NCI-H82 treated with DMSO at 0.1 percent for 48 hours (cell line): ENCODE results near the gene SHISAL2A.

Experiments
- DNase-seq: peaks from one replicate; lab custom pipeline; 2025; ENCODE audit not compliant: unreplicated experiment; lab: John Stamatoyannopoulos, UW

The SHISAL2A gene

GRCh38 chr1:52615489-52616042 is 17.4 kb upstream of the SHISAL2A start:
- DNase-seq, result no peak

DNA sequence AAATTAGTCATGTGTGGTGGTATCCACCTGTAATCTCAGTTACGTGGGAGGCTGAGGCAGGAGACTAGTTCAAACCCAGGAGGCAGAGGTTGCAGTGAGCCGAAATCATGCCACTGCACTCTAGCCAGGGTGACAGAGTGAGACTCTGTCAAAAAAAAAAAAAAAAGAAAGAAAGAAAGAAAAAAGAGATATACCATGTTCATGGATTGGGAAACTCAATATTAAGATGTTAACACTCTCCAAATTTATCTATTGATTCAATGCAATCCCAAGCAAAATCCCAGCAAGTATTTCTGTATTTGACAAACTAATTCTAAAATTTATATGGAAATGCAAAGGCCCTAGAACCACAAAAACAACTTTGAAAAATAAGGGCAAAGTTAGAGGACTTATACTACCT is 11.0 kb upstream of the SHISAL2A start:
- no peak for DNase-seq

DNA sequence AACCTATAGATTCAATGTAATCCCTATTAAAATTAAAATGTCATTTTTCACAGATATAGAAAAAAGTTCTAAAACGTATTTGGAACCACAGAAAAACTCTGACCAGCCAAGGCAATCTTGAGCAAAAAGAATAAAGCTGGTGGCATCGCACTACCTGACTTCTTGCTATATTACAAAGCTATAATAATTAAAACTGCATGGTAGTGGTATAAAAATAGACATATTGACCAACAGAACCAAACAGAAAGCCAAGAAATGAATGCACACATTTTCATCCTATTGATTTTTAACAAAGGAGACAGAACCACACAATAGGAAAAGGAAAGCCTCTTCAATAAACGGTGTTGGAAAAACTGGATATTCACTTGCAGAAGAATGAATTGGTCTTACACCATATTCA is 9.2 kb upstream of the SHISAL2A start:
- DNase-seq, result no peak

- no peak for DNase-seq
Observed at GRCh38 chr1:52627028-52627427, 5.9 kb upstream of the SHISAL2A start.

DNA sequence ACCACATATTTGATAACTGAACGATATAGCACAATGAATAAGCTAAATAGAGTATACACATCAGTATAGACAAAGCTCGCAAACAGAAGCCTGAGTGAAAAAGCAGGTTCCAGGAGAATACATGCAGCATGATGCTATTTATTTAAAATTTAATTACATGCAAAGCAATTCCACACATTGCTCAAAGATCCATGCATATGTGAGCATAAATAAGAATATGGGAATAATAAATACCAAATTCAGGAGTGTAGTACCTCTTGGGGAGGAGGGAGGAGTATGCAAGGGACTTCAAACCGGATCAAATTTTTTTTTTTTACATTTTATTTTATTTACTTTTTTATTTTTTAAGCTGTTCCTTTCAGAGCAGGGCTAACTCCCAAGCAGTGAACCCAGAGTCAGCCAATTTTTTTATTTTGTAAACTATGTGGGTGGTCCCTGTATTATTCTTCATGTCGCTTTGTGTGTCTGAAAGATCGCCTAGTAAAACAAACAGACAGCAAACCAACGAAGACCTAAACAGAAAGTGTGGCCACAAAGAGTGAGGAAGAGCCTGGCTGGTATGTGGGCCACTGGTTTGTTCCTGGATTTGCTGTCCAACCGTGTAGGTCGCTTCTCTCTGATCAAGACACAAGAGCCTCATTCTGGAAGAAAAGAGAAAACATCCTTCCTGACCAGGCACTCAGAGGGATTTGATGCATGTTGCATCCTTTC is 4.2 kb upstream of the SHISAL2A start:
- no peak for DNase-seq

DNA sequence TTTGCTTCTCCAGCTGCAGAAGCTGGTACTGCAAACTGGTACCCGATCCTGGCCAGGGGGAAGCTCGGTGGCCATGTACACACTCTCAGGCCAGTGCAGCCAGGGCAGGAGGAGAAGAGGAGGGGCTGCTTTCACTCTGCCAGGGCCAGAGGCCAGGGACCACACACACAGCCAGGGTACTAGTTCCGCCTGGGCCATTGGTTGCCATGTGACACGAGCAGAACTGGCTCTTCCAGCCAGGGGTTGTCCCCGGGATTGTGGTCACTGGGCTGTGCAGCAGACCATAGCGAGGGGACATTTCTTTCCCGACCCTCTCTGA is 3.7 kb upstream of the SHISAL2A start:
- DNase-seq, result no peak

GRCh38 chr1:52629667-52630066 is 3.3 kb upstream of the SHISAL2A start:
- no peak for DNase-seq

DNA sequence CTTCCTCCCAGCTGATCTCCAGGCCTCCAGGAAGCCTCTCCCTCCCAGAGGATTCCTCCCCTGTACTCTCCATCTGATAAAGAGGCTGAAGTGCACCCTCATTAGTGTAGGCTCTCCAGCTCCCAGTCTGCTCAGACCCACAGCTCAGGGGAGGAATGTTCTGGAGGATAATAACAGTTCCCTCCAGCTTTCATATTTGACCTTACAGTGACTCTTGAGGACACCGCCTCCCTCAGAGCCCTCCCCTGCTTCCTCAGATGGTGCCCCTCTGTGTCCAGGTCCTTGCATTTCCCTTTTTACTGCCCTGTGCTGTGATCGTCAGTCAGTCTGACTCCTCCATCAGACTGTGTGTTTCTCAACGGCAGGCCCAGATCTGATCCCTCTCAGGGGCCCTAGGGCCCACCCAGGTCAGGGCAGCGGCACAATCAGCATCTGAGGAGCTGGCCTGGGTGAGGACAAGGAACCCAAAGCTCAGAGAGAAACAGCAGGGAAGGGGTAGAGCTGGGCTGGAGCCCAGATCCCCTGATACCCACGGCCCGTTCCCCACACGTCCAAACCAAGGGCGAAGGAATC is 1.1 kb upstream of the SHISAL2A start:
- no peak for DNase-seq

GRCh38 chr1:52633291-52633754 is 355 bp downstream of the SHISAL2A start:
- no peak for DNase-seq

GRCh38 chr1:52634111-52634510 is 1.1 kb downstream of the SHISAL2A start:
- DNase-seq, result no peak

DNA sequence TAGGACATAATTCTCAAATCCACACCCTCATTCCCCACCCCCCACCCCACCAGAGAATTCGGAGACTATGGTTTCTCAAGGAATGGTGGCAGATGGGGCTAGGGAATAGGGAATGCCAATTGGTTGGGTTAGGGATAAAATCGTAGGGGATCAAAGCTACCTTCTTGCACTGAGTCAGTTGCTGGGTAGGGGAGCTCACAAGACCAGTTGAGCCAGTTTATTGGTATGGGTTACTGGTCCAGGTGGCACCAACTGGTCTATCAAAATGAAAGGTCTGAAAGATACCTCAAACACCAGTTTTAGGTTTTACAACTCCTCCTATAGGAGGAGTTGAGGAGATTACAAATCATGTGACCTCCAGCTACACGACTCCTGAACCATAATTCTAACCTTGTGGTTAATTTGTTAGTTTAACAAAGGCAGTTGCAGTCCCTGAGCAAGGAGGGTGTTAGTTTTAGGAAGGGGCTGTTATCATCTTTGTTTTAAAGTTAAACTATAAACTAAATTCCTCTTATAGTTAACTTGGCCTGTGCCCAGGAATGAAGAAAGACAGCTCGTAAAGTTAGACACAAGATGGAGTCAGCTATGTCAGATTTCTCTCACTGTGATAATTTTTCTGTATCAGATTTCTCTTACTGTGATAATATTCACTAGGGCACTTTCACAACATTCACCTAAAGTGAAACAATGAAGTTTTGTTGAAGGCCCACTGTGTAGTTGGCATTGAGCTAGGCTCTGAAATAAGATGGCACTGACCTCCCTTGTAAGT is 2.5 kb downstream of the SHISAL2A start:
- DNase-seq, result no peak

DNA sequence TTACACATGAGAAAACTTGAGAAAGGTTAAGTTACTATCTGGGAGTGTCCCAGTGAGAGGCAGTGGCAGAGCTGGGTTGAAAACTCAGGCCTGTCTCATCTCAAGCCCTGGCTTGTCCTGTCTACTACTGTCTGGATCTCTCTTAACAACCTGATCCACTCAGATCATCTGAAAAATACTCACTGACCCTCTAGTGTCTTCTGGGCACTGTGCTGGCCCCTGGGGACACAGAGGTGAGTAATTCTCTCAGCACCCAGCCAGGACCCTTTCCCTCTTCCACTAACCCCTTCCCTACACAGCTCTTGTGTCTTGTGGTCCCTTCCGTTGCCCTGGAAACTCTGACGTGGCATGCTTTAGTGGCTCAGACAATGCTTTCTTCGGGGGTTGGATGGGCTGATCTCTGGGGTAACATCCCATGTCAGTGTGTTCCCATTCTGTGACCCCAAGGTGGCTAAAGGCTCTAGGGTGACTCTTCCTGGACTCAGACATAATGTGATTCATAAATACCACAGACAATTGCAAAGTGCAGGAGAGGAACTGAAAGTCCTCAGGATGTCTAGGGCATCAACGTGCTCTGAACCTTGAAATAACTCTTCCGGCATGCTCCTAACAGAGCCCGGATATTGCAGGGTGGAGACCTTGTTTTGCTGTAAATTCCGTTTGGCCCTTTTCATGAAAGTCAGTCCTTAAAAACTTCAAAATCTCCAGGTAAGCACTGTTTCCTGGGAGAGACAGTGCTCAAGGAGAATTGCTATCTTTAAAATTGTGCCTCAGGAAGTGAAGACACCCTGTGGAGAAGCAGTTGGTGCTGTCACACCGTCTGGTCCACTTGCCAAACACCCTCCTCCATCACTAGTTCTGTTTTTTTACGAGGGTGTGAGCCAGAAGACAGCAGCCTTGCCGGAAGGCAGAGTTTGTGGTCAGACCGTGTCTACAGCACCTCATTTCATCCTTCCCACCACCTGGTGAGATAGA is 4.0 kb downstream of the SHISAL2A start:
- DNase-seq, result no peak

- no peak for DNase-seq
Observed at GRCh38 chr1:52637946-52638345, 5.0 kb downstream of the SHISAL2A start.

DNA sequence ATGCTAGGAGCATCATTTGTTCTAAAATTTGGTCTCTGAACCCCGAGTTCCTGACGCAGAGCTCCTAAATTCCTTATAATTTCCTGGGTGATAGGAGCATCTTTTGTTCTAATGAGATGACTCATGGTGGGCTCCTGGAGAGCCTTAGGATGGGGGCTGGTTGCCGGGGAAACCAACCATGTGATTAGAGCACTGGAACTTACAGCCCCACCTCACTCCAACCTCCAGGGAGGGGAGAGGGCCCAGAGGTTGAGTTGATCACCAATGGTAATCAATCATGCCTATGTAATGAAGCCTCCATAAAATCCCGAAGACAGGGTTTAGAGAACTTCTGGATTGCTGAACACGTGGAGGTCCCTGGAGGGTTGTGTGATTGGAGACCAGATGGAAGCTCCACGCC is 7.7 kb downstream of the SHISAL2A start:
- no peak for DNase-seq

- no peak for DNase-seq
Observed at GRCh38 chr1:52641307-52641706, 8.3 kb downstream of the SHISAL2A start.

DNA sequence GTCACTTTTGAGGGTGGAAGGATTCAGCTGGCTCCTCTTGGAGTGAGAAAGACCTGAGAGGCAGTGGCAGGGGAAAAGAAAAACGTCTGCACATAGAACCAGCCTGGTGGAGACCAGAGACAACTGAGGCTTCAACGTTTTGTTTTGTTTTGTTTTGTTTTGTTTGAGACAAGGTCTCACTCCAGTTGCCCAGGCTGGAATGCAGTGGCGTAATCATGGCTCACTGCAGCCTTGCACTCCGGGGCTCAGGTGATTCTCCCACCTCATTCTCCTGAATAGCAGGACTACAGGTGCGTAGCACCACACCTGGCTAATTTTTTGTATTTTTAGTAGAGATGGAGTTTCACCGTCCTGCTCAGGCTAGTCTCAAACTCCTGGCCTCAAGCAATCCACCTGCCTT is 12.3 kb downstream of the SHISAL2A start:
- DNase-seq, result no peak

DNA sequence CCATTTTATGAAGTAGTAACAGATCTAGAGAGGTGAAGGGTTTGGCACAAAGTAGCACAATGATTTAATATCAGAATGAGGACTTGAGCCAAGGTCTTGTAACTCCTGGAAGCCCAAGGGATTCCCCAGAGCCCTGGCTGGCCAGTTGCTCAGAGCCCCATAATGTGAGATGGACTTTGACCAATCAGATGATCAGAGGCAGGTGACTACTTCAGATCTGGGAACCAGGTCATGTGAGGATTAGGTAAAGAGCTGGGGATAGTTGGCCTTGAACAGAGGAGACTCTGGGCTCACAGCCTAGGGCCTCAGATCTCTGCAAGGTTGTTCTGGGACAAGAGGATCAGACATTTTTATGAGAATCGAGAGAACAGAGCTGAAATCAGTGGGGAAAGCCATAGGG is 18.9 kb downstream of the SHISAL2A start:
- no peak for DNase-seq

DNA sequence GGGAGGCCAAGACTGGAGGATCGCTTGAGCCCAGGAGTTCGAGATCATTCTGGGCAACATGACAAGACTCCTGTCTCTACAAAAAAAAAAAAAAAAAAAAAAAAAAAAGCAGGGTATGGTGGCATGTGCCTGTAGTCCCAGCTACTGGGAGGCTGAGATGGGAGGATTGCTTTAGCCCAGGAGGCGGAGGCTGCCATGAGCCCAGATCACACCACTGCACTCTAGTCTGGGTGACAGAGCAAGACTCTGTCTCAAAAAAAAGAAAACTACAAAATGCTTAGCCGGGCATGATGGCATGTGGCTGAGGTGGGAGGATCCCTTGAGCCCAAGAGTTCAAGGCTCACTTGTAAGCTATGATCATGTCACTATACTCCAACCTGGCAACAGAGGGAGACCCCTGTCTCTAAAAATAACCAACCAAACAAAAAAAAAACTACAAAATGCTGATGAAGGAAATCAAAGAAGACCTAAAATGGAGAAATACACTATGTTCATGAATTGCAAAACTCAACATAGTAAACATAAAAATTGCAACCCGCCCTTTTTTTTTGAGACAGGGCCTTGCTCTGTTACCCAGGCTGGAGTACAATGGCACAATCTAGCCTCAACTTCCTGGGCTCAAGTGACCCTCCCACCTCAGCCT is 20.4 kb downstream of the SHISAL2A start:
- no peak for DNase-seq

- no peak for DNase-seq
Observed at GRCh38 chr1:52654063-52654462, 21.1 kb downstream of the SHISAL2A start.

DNA sequence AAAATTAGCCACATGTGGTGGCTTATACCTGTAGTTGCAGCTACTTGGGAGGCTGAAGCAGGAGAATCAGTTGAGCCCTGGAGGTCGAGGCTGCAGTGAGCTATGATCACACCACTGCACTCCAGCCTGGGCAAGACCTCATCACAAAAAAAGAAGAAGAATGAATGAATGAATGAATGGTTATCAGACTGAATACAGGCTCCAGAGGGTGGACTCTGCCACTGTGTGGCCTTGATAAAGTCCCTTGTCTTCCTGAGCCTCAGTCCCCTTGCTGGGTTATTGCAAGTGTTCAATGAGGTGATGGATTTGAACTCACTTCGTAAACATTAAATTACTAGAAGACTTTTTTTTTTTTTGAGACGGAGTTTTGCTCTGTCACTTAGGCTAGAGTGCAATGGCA is 24.7 kb downstream of the SHISAL2A start:
- no peak for DNase-seq
